ENCODE data around the gene CLC.
"Not testable (repeated sequence)": the region's sequence is repeated elsewhere in the genome, so short reads cannot be mapped to it uniquely, and the experiment has no call there.

Gene CLC

GRCh38 chr19:39728040-39728439, 9.8 kb downstream of the CLC start:
- no peak for DNase-seq (ENCODE audit: low read depth)

GRCh38 chr19:39727070-39727800, 10.6 kb downstream of the CLC start:
- DNase-seq (ENCODE audit: low read depth) = no peak

- no peak for DNase-seq (ENCODE audit: low read depth)
Observed at GRCh38 chr19:39725995-39726394, 11.8 kb downstream of the CLC start.

DNA sequence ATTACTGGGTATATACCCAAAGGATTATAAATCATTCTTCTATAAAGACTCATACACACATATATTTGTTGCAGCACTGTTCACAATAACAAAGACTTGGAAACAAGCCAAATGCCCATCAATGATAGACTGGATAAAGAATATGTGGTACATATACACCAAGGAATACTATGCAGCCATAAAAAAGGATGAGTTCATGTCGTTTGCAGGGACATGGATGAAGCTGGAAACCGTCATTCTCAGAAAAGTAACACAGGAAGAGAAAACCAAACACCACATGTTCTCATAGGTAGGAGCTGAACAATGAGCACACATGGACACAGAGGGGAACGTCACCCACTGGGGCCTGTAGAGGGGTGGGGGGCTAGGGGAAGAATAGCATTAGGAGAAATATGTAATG, 17.7 kb downstream of the CLC start:
- not testable (repeated sequence) for DNase-seq (ENCODE audit: low read depth)

DNA sequence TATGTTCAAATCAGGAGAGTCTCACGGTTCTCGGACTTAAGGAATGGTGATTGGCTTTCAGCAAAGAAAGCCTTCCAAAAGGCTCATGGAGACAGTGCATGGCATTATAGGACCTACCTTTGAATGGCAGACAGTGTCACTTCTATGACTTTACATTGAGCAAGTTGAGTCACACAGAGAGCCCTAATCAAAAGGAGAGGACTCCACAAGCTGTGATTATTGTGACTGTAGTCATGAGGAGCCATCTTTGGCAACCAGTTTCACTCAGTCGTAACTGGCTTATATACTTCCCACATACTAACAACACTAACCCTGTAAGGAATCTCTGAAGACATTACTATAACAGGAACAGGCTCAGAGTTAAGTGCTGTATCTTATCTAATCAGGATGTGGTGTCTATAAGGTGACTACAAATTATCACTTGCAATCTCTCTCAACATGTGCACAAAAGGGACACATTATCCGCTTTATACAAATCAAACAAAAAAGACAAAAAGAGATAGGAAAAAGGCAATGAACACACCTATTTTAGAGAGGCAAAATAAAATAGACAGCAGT, 27.4 kb downstream of the CLC start:
- no peak for DNase-seq (ENCODE audit: low read depth)

DNA sequence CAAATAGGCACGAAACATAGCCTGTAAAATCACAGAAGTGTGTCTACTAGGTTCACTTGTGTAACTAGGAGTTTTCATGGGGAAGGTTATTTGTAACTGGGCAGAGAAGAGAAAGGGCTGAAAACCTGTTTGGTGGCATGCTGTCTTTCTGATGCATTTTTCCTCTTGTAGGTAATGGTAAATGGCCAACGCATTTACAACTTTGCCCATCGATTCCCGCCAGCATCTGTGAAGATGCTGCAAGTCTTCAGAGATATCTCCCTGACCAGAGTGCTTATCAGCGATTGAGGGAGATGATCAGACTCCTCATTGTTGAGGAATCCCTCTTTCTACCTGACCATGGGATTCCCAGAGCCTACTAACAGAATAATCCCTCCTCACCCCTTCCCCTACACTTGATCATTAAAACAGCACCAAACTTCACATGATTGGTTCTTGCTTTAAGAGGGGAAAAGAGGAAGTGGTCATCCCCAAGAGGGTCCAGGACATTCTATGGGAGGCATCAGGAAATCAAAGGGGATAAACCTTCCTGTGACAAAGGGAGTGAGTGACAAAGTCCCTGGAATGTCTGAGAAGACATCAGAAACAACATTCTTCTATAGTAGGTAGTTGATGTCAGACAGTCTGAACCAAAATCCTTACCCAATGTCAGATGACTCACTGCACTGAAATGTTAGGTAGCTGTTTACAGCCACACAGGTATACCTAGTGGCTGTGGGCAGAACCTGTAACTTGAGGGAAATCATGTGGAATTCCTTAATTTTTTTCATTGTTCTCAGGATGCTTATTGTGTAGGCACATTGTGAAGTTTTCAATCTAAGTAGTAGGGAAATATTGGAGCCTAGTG, 28.6 kb downstream of the CLC start:
- no peak for DNase-seq (ENCODE audit: low read depth)

GRCh38 chr19:39708594-39708993, 29.2 kb downstream of the CLC start:
- no peak for DNase-seq (ENCODE audit: low read depth)

DNA sequence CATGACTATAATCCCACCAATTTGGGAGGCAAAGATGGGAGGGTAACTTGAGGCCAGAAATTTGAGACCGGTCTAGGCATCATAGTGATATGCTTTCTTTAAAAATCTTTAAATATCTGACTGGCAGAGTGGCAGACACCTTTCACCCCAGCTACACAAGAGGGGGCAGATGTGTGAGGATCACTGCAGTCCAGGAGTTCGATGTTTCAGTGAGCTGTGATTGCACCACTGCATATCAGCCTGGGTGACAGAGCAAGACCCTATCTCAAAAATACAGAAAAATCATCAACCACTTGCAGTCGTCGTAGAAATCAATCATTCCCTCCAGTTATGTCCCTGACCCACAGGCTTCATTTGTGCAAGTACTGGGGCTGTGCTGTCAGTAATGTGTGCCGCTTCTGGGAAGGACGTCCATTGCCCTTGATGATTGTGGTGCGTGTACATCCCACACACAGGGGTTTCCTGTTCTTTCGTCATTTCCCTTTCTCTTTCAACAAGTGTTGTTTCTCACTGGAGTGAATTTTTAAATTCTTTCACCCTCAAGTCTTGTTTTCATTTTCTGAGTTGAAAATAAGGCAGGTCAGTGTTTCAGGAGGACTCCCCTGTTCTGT, 32.1 kb downstream of the CLC start:
- DNase-seq (ENCODE audit: low read depth) = no peak

GRCh38 chr19:39704181-39705044, 33.4 kb downstream of the CLC start, which contains the start of gene LGALS14:
Gene LGALS14 (plus strand): TSS chr19:39704481. CDS start chr19:39704529, 48 bp downstream.
- no peak for DNase-seq (ENCODE audit: low read depth)

- no peak for DNase-seq (ENCODE audit: low read depth)
Observed at GRCh38 chr19:39701291-39701690, 36.5 kb downstream of the CLC start.

- DNase-seq (ENCODE audit: low read depth) = no peak
Observed at GRCh38 chr19:39698535-39698934, 39.3 kb downstream of the CLC start.

GRCh38 chr19:39696387-39696786, 41.4 kb downstream of the CLC start:
- no peak for DNase-seq (ENCODE audit: low read depth)

DNA sequence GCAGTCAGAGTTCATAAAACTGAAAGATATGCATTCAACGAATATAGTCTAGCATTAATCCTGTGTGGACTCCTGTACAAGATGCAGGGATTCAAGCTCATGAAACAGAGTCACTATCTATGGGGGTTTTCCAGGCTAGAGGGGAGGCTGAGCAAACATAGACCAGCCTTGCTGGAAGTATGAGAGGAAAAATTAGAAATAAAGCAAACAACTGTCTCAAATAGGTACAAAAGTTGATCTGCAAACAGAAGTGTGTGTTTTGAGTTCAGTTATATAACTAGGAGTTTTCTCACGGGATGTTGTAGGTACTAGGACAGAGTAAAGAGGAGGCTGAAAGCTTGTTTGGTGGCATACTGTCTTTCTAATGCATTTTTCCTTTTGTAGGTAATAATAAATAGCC, 42.1 kb downstream of the CLC start:
- no peak for DNase-seq (ENCODE audit: low read depth)

DNA sequence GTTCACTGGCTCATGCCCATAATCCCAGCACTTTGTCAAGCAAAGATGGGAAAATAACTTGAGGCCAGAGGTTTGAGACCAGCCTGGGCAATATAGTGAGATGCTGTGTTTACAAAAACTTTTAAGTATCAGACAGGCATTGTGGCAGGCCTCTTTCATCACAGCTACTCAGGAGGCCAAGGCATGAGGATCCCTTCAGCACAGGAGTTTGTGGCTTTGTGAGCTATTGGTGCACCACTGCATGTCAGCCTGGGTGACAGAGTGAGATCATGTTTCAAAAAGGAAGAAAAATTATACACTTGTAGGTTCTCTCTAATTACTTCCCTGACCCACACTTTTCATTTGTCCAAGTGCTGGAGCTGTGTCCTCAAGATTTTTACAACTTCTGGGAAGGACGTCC, 45.0 kb downstream of the CLC start:
- DNase-seq (ENCODE audit: low read depth) = no peak

- DNase-seq (ENCODE audit: low read depth) = no peak
Observed at GRCh38 chr19:39692166-39692565, 45.7 kb downstream of the CLC start.

GRCh38 chr19:39688637-39689036, 49.2 kb downstream of the CLC start:
- not testable (repeated sequence) for DNase-seq (ENCODE audit: low read depth)

DNA sequence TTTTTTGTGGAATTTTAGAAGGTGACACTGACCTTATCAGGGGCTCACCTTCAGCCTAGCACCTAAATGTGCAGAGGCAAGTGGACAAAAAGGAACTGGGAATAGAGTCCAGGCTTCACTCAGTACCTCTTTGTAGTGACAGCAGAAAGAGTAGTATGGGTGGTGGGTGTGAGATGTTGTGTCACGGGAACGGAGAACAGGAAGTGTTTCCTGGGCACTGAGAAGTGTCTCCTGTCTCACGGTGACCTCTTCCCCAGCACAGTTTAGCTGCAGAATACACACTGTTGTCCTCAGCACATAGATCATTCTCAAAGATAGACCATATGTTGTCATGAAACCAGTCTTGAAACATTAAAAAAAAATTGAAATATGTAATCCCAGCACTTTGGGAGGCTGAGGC, 51.1 kb downstream of the CLC start:
- DNase-seq (ENCODE audit: low read depth) = no peak

- no peak for DNase-seq (ENCODE audit: low read depth)
Observed at GRCh38 chr19:39684267-39684666, 53.6 kb downstream of the CLC start.

DNA sequence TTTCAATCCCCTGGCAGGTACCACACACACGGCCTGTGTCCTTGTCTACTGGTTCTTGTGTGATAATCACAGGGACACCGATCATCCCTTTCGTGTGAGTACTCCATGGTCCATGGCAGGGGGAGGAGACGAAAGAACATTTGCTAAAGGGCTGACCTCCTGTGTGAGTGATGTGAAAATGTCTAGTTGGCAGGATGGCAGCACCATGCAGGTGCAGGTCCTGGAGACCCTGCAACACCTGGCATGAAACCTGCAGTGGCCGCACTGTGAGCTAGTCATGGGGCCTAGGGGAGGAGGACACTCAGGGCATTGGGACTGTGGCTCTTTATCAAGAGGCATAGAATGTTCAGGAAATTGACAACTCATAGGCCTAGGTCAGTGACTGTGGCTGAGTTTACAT, 56.4 kb downstream of the CLC start:
- DNase-seq (ENCODE audit: low read depth) = no peak

Measured in GM04503 (cell line).